Measurements from ENCODE around the gene GHR.

DNA sequence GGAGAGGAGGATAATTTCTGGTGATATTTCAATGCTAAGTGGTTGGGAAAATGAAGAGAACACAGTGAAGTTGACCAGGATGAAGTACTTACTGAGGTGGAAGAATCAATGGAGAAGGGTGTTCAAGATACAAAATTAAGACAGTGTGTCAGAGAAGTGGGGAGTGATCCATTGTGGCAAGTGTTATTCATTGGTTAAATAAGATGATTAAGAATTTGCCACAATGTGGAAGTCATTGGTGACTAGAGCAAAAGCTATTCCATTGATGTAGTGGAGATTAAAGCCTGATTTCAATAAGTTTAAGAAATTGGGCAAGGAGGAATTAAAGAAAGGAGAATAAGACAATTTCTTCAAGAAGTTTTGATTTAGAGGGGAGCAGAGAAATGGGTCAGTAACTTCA is 118.9 kb downstream of the GHR start:
- TF ChIP-seq, protein P1, sequence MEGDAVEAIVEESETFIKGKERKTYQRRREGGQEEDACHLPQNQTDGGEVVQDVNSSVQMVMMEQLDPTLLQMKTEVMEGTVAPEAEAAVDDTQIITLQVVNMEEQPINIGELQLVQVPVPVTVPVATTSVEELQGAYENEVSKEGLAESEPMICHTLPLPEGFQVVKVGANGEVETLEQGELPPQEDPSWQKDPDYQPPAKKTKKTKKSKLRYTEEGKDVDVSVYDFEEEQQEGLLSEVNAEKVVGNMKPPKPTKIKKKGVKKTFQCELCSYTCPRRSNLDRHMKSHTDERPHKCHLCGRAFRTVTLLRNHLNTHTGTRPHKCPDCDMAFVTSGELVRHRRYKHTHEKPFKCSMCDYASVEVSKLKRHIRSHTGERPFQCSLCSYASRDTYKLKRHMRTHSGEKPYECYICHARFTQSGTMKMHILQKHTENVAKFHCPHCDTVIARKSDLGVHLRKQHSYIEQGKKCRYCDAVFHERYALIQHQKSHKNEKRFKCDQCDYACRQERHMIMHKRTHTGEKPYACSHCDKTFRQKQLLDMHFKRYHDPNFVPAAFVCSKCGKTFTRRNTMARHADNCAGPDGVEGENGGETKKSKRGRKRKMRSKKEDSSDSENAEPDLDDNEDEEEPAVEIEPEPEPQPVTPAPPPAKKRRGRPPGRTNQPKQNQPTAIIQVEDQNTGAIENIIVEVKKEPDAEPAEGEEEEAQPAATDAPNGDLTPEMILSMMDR (IDR thresholded peaks at IDR 0.05), result no peak
- no peak for TF ChIP-seq POLR2A (IDR thresholded peaks at IDR 0.05)
